GM23338 (cell line): ENCODE measurements around the gene NUP107.

ENCODE experiments used
- CREB1 ChIP-seq: fragments of 250-450 bp; sonication (Bioruptor Pico); IDR thresholded peaks from 2 replicates; pipeline ENCODE4 v1.5.0; 2020; ENCODE audit warnings: low read depth, mild to moderate bottlenecking, moderate library complexity
- EZH2 ChIP-seq: fragments of 200-600 bp; sonication (generic); IDR thresholded peaks from one replicate; pipeline ENCODE4 v1.8.0; 2017; ENCODE audit warnings: antibody characterized with exemption, mild to moderate bottlenecking, low read depth; ENCODE audit not compliant: unreplicated experiment
- EZH2phosphoT487 ChIP-seq: fragments of 200-600 bp; sonication (generic); IDR thresholded peaks from one replicate; pipeline ENCODE4 v1.8.1; 2018; ENCODE audit warnings: antibody characterized with exemption; ENCODE audit not compliant: unreplicated experiment
- JUNB ChIP-seq: IDR thresholded peaks from one replicate; pipeline ENCODE4 v1.6.1; 2016; ENCODE audit warnings: antibody characterized with exemption; ENCODE audit not compliant: unreplicated experiment
- NANOG ChIP-seq: IDR thresholded peaks from 2 replicates; pipeline ENCODE4 v1.6.1; 2016; ENCODE audit warnings: antibody characterized with exemption, borderline replicate concordance
- POLR2AphosphoS5 ChIP-seq: IDR thresholded peaks from 2 replicates; pipeline ENCODE4 v1.6.1; 2016; ENCODE audit warnings: antibody characterized with exemption, low read depth
- ZNF114 ChIP-seq: fragments of 250-450 bp; sonication (Bioruptor Pico); IDR thresholded peaks from 2 replicates; pipeline ENCODE4 v1.5.0; 2020; ENCODE audit warnings: mild to moderate bottlenecking, moderate library complexity
- TF ChIP-seq, protein P1 (sequence below), 2 experiments: fragments of 200-600 bp in 1 of 2; sonication (generic) in 1 of 2; conservative IDR thresholded peaks; 2 replicates each; pipeline versions ENCODE4 v1.5.1 to v1.6.1; 2016 to 2017; ENCODE audit warnings: antibody characterized with exemption in 2 of 2, low read depth in 2 of 2, mild to moderate bottlenecking in 2 of 2, moderate library complexity in 1 of 2
- TF ChIP-seq, protein P2 (sequence below): IDR thresholded peaks from one replicate; pipeline ENCODE4 v1.6.1; 2018; ENCODE audit warnings: antibody characterized with exemption; ENCODE audit not compliant: unreplicated experiment
- TF ChIP-seq, protein P3 (sequence below): IDR thresholded peaks from 2 replicates; pipeline ENCODE4 v1.6.1; 2016; ENCODE audit warnings: antibody characterized with exemption

DNA sequence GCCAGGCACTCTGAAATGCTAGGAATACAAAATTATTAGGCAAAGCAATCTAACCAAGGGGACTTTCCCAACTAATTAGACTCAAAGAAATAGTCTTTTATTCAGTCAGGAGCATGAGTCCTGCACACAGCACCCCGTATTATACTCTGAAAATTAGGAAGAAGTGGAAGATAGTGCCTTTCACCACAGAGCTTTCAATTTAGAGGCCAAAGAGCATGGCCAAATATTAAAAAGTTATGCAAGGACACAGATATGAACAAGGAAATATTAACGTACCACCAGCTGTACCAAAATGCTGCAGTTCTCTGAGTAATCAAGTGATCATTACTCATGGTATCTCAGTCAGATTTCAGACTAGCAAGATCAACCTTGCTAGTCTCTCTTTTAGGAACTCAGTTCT, 98.6 kb downstream of the NUP107 start:
- TF ChIP-seq, protein P1, sequence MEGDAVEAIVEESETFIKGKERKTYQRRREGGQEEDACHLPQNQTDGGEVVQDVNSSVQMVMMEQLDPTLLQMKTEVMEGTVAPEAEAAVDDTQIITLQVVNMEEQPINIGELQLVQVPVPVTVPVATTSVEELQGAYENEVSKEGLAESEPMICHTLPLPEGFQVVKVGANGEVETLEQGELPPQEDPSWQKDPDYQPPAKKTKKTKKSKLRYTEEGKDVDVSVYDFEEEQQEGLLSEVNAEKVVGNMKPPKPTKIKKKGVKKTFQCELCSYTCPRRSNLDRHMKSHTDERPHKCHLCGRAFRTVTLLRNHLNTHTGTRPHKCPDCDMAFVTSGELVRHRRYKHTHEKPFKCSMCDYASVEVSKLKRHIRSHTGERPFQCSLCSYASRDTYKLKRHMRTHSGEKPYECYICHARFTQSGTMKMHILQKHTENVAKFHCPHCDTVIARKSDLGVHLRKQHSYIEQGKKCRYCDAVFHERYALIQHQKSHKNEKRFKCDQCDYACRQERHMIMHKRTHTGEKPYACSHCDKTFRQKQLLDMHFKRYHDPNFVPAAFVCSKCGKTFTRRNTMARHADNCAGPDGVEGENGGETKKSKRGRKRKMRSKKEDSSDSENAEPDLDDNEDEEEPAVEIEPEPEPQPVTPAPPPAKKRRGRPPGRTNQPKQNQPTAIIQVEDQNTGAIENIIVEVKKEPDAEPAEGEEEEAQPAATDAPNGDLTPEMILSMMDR (conservative IDR thresholded peaks at IDR 0.05; ENCODE audit: low read depth in 2 of 2): no peak
- TF ChIP-seq POLR2AphosphoS5 (no peak), NANOG (no peak), EZH2 (no peak), CREB1 (CRISPR knock-in tag) (no peak), EZH2phosphoT487 (no peak), ZNF114 (CRISPR knock-in tag) (no peak), JUNB (no peak)
- TF ChIP-seq, protein P2, sequence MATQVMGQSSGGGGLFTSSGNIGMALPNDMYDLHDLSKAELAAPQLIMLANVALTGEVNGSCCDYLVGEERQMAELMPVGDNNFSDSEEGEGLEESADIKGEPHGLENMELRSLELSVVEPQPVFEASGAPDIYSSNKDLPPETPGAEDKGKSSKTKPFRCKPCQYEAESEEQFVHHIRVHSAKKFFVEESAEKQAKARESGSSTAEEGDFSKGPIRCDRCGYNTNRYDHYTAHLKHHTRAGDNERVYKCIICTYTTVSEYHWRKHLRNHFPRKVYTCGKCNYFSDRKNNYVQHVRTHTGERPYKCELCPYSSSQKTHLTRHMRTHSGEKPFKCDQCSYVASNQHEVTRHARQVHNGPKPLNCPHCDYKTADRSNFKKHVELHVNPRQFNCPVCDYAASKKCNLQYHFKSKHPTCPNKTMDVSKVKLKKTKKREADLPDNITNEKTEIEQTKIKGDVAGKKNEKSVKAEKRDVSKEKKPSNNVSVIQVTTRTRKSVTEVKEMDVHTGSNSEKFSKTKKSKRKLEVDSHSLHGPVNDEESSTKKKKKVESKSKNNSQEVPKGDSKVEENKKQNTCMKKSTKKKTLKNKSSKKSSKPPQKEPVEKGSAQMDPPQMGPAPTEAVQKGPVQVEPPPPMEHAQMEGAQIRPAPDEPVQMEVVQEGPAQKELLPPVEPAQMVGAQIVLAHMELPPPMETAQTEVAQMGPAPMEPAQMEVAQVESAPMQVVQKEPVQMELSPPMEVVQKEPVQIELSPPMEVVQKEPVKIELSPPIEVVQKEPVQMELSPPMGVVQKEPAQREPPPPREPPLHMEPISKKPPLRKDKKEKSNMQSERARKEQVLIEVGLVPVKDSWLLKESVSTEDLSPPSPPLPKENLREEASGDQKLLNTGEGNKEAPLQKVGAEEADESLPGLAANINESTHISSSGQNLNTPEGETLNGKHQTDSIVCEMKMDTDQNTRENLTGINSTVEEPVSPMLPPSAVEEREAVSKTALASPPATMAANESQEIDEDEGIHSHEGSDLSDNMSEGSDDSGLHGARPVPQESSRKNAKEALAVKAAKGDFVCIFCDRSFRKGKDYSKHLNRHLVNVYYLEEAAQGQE: no peak
- TF ChIP-seq, protein P3, sequence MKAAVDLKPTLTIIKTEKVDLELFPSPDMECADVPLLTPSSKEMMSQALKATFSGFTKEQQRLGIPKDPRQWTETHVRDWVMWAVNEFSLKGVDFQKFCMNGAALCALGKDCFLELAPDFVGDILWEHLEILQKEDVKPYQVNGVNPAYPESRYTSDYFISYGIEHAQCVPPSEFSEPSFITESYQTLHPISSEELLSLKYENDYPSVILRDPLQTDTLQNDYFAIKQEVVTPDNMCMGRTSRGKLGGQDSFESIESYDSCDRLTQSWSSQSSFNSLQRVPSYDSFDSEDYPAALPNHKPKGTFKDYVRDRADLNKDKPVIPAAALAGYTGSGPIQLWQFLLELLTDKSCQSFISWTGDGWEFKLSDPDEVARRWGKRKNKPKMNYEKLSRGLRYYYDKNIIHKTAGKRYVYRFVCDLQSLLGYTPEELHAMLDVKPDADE: no peak
